NCI-H1092 (cell line): ENCODE data around the gene CERS6.

Experiments
- DNase-seq: peaks from one replicate; lab custom pipeline; 2025; lab: John Stamatoyannopoulos, UW

CERS6 gene

DNA sequence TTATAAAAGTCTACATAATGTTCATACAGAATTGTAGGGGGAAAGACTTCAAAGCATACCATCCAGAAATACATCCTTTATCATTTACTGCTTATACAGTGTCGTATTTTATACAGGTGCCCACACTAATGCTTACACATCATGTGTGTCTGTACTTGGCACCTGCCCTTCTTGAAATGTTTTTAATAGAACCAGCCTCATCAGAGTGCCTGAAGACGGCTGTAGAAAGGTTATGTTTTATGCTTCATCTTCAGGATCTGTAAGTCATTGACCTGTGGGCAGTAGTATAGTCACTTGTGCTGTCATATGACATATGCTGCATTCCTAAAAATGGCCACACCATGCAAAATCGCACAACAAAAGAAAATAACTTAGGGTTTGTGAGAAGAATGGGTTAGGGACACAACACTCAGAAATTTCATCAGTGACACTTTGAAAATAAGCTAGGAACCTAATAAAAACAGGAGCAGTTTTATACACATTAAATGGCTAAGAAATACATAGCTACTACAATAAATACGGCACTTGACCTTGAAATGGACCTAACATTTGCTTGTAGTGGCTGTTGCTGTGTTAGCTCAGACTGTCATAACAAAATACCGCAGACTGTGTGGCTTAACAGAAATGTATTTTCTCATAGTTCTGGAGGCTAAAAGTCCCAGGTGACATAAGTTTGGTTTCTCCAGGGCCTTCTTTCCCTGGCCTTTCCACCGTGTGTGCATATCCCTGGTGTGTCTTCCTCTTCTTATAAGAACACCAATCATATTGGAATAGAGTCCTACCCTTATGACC is 112.6 kb downstream of the CERS6 start:
- DNase-seq: no peak

DNA sequence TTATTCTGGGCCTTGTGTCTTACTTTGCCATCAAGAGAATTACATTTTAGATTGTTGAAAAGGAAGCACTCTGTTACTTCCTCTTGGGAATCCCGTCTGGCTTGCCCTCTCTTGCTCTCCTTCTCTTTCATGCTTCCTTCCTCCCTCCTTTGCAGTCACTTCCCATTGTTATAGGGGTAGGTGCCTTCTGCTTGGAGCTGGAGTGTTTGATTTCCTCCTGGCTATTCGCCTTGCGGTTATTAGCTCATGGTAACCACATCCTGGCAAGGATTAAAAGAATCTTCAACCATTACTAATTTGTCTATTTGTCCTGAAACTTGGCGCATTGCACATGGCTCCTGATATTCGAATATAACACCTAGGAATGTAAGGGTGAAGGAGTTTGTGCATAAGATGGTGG is 115.0 kb downstream of the CERS6 start:
- DNase-seq: no peak

DNA sequence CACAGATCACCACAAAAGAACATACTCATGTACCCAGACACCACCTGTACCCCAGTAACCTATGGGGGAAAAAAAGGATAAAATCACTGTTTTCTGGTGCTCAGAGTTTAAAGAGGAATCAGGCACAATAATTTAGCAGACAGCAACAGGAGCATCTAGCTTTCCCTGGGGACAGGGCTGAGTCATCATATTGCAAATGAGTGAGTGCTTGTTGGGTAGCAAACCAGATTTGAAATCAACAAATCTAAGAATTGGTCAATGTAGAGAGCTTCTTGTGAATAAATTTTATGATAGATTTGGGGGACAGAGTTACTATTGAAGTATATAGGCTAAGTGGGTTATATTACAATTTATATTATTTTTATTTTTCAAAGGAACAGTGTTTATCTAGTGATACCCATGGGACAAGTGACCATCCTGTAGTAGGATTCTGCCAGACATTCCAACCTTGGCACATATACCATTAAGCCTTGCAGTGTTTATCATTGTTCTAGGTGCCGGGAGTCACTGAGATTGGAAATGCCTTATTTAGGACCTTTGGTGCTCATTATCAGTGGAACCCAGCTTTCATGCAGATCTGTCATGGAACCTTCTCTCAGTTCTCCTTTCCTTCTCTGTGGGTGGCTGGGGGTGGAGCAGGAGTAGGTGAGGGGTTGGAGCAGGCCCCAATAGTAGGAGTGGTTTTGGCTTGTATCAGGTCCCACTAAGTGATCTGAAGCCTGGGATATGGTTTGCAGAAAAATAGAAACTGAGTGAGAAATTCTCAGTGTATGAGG is 117.2 kb downstream of the CERS6 start:
- no peak for DNase-seq

DNA sequence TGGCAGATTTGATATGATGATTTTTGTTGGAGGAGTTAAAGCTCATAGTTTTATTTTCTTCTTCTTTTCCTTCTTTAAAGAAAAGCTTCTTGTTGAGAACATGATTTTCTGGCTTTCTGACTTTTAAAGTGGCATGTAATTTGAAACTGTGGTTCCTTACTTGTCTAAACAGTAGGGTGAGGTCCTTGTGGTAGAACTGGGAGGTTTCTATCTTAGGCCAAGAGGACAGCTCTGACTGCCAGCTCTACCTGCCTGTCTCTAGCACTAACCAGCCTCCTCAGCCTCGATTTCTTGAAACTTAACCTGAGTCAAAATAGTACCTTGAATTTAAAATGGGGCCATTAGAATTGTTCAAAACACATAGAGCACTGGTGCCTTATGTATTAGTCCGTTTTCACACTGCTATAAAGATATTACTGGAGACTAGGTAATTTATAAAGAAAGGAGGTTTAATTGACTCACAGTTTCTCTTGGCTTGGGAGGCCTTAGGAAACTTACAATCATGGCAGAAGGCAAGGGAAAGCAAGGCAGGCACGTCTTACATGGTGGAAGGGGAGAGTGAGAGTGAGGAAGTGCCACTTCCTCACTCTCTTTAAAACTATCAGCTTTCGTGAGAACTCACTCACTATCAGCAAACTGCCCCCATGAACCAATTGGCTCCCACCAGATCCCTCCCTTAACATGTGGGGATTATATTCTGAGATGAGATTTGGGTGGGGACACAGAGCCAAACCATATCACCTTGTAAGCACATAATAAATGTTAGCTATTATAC is 119.0 kb downstream of the CERS6 start:
- no peak for DNase-seq

DNA sequence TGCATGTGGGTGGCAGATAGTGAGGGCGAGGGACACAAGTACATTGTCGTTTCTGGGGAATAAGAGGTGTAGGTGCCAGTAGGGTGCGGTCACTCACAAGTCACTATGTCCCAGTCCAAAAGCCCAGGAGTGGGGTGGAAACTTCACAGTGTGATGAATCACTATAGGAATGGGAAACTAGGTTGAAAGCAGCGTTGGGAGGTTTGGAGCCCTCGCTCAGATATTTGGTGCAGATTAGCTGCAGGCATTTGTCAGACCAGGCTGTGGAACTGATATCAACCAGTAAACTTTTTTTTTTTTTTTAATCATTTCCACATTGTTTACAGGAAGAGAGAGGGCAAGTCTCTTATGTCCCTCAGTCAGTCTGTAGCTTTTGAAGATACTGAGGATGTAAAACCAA is 121.8 kb downstream of the CERS6 start:
- no peak for DNase-seq

DNA sequence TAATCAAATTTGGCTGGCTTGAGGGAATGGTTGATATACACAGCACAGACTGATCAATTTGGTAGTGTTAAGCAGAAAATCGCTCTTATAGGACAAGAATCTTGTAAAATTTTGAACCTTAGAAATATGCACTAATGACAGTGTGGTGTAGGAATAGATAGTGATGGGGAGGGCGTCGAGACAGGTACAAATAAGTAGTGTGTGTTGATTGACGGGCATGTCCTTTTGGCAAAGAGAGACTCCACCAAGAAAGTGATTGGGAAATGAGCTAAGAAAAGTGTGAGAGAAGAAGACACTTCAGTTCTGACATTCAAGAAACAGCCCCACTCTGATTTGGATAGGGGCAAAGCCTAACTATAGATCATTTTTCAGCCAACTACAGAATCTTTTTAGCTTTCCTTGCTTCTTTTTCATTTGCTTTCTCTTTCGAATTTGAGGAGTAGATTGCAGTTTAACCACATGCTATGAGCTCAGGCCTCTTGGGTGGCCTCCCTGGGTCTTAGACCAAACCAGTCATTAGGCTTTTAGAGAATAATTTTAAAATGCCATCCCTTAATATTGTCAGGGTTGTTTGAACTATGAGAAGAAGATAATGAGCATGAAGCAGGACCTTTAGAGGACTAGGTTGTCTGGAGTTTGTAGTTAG is 127.1 kb downstream of the CERS6 start:
- DNase-seq: no peak

DNA sequence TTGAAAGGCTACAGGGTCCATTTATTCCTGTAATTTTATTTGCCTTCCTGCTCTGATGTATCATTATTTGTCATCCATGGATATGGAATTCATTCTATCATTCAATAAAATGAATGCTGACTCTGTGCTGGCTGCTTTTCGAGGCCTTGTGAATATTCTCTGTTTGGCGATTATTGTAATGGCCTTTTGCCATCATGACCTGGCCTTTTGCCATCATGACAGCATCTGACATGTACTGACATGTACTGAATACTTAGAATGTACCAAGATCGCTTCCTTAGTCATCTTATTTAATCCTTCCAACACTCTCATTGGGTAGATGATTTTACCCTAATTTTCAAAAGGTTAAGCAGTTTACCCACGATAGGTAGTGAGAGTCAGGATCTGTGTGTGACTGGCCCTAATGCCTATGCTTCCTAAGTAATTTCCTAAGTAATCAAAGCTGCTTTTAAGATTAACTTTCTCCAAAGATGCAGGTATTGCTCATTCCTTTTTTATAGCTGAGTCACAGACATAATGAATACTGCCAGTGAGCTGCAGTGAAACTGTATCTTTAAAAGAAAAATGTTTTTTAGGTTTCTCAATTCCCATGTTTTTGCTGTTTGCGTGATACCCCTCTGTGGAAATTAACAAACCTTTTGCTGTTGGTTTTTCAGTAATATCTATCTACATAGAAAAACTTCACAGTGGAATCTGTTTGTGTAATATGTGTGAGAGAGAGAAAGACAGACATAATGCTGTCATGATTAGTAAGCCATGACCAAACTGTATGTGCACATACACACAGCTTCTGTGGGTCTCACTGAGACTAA is 127.8 kb downstream of the CERS6 start:
- DNase-seq: no peak

DNA sequence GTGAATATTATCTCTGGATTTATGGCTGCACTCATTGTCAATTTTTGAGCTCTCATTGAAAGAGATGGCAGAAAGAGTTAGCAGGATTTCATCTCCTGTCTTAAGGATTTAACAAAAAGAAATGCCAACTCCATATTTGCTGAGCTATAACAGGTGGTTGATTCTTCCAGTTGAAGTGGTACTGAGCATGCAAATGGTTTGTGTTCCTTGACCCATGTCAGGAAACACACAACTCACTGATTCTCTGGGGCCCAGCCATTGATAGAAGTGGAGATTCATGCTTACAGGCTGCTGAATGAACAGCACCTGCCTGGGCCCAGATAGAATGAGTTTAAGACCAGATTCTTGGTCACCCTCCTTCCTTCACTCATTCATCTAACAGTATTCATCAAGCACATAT is 128.8 kb downstream of the CERS6 start:
- no peak for DNase-seq

DNA sequence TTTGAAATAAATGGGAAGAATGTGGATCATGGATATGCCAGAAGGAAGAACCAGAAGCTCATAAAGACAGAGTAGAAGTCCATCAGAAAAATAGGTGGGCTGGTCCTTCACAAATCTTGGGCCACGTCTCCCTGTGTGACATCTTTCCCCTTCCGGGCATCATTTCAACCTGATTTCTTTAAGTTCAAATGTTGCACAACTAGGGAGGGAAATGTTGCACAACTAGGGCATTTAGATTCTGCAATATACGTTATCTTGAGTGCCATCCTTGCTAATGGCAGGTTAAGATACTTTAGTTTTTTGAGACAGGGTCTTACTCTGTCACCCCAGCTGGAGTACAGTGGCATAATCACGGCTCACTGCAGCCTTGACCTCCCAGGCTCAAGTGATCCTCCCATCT is 129.6 kb downstream of the CERS6 start:
- no peak for DNase-seq

DNA sequence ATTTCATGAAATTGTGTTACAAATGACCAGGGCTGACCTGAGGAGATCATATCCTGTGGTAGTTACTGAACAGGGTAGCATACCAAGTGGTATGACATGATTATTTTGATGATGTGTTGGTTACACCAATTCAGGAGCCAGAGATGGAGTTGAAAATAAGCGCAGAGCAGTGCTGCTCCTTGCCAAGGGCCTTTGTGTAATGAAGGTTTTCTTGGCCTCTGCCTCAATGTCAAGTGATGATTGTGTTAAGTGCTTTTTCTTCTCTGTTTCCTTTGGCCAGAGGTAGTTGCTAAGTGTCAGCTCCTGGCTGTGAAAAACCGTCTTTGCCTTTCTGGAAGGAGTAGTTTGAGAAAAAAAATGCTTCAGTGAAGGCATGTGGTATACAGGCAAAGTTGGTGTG is 131.2 kb downstream of the CERS6 start:
- no peak for DNase-seq

DNA sequence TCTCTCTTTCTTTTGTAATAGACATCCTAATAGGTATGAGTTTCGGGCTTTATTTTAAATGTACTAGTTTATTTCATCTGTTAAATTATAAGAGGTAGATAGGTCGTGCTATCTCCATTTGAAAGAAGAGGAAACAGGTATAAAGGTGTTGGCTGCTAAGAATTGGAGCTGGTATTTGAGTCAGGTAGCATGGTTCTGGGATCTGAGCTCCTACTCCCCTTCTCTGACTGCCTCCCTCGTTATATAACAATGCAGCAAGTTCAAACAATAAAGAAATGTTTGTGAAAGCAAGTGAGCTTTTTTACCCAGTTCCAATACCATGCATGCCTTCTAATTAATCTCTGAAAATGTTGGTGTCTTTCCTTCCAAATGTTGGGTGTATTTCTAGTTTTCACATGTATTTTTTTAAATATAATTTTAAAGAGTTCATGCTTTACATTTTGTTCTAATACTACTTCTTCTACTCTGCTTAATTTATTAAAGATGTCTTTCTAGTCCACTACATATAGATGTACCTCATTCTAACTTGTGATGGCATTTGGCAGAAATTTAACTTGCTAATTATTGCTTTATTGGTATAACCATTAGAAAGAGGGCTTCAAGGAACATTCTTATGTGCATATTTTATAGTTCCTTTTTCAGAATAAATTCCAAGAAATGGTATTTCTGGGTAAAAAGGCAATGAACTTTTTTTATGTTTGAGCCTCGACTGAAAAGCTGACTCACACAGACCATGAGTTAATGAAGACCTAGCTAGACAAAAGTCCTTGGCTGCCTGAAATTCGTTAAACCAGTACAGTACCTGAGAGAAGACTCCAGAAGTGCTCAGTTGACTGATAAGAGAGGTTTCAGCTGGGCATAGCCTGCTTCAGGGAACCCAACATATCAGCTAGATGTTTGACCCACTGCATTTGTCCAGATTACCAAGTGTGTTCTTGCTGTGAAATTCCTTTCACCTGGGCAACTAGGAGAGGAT is 133.5 kb downstream of the CERS6 start:
- DNase-seq: no peak

DNA sequence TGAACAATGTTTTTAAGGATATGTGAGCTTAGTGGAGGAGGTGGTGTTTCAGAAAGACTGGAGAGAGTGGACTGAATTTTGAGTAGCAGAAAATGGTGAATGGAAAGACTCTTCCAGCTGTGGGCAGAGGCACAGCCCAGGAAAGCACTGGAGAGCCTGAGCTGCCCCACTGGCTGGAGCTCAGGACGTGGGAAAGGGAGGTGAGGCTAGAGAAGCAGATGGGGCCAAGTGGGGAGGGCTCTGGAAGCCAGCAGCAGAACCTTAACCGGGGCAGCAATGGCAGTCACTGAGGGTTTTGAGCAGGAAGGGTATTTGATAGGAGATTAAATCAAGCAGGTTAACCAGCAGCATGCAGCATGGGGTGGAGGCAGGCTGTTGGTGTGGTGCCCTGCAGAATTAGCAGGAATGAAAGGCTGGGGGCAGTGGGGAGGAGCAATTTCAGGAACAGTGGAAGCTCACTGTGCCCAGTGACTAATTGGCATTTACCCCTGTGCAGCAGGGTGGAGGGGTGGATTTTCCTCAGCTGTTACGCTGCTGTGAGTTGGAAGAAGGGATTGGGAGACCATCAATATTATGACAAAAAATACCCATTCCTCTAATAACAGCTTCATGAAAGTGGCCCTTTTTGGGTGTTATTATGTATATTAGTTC is 136.2 kb downstream of the CERS6 start:
- DNase-seq: no peak

DNA sequence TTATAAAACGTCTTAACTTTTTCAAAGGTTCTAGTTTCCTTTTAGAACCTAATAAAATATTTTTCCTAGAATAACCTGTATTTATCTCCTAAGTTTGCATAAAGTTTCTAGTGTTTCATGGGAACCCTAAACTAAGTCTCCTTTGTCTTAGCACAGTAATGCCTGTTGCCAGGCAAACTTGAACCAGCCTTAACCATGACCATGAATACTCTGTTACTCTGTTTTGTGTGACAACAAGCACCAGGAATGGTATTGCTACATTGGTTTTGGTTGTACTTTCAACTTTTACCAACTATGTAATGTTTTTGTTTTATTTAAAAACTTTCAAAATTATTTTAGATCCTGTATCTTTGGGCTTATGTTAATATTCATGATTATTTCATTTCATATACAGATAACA is 137.6 kb downstream of the CERS6 start:
- DNase-seq: no peak

DNA sequence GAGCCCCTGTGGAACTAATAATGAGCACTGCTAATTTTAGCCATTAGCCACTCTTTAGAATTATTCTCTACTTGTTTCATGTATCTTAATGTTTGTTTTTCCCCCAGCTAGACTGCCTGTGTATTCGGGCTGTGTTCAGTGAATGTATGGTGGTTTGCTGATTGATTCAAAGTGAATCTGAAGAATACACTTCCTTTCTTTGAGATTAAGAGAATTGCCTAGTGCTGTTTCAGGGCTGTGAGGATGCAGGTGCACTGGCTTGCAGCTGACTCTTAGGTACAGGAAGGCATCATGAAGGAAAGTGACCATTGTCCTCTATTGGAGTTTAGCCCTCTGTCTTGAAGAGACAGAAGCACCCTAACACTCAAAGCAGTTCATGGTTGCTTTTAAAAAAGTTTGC is 138.7 kb downstream of the CERS6 start:
- no peak for DNase-seq

DNA sequence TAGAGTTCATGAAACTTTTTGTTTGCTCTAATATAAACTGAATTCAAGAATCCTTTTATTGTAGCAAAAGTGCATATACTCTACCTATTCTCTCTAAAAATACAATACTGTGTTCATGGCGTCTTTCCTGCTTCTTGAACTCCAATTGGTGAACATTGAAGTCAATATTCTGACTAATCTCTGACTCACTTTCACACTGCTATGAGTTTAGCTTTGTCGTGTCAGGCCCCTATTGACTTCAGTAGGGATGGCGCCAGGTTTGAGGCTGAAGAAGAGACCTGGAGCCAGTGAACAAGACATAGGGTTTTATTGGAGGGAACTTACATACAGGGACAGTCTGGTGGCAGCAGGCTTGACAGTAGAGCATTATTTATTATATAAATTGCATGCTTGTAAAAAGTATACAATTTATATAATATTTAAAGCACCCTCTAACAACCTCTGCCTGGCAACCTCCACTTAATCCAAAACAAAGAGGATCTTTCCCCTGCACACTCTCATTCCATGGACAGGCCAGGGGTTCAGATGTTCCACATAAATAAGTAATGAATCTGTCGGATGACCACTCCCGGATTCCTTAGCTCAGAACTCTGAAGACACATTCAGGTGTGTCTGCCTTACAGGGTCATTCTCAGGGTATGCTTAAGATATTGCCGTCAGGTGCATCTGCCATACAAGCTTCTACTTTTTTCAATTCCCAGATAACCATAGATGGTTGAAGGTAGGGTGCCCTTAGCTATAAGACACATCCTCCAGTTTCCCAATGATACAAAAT is 141.0 kb downstream of the CERS6 start:
- no peak for DNase-seq

DNA sequence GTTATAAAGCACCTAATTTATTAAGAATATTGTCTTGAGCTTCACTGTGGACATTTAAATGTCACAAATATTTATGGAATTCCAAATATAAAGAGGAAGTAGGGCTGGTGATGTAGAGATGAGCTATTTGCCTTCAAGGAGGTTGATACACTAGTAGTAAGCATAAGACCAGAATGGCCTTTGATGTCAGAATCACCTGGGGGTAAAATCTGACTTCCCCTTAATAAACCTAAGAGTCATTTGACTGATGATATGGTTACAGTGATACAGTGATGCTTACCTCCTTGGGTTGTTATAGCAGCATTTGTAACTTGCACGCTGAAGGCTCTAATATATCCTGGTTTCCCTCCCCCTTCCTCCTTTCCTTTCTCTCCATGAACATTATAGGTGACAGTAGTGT is 143.7 kb downstream of the CERS6 start:
- DNase-seq: no peak

DNA sequence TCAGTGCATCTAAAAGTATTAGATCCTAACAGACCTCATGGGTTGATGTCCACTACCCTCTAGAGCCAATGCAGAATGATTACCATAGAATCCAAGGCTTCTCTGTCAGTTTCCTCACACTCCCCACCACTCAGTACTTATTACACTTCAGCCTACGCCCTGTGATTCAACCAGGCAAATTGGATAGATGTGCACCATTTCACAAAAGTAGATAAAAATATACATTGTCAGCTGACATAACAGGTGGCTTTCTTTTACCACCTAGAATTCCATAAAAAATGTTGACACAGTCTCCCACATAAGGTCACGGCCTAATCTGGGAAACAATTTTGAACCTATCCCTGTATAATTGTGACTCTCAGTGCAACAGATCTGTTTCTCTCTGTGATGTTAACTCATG is 144.9 kb downstream of the CERS6 start:
- DNase-seq: no peak

DNA sequence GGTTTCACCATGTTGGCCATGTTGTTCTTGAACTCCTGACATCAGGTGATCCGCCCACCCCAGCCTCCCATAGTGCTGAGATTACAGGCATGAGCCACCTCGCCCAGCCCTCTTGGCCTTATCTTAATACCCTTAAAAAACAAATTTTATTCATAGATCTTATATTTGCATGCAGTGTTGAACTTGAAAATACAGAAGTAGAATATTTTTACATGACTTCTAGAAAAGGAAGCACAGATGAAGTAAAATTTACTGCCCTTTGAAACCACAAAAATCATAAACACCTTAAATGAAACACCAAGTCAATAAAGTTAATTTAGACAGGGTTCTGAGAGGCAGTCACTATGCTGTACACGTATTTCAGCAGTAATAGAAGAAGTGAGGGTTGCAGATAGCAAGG is 145.7 kb downstream of the CERS6 start:
- DNase-seq: no peak

DNA sequence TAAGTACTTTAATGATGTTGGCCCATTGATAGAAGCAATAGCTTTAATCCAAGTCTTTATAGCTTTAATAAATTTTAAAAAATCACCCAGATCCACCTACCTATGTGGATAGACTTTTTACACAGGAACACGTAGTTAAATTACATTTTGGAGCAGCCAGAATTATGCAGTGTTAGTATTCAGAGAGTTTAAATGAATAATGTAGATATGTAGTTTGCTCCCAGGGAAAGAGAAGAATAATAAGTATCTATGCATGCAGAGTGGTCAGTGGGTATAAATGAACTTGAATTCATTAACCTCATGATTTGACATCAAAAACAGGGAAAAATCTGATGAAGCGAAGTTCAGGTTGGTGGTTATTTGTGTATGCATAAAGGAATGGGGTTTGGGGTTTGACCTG is 146.3 kb downstream of the CERS6 start:
- DNase-seq: no peak
